Upper lobe of right lung (tissue), 1 donor: Measurements from ENCODE around the gene ZNF462. TPM values are rescaled to one million over a fixed set of nuclear protein-coding genes. Genes with fewer than 3 reads are reported as not detected.

Experiments used
- ATAC-seq: fragments of 200-7000 bp; cut with Tn5 transposase; one replicate; pipeline ENCODE4 v1.9.1; 2020; ENCODE audit warnings: mild to moderate bottlenecking, moderate library complexity
- DNase-seq: peaks from one replicate; pipeline ENCODE4 v3.0.0-alpha.2; 2020
- H3K27ac ChIP-seq: fragments of 200-600 bp; one replicate; pipeline ENCODE4 v1.8.0; 2022
- H3K27me3 ChIP-seq: fragments of 200-600 bp; one replicate; pipeline ENCODE4 v1.8.0; 2022; ENCODE audit warnings: mild to moderate bottlenecking
- H3K36me3 ChIP-seq: fragments of 200-600 bp; one replicate; pipeline ENCODE4 v1.8.0; 2022
- H3K4me1 ChIP-seq: fragments of 200-600 bp; one replicate; pipeline ENCODE4 v1.8.0; 2022
- H3K4me3 ChIP-seq: fragments of 200-600 bp; one replicate; pipeline ENCODE4 v1.8.0; 2022; ENCODE audit warnings: mild to moderate bottlenecking
- H3K9me3 ChIP-seq: fragments of 200-600 bp; one replicate; pipeline ENCODE4 v1.8.0; 2022
- intact Hi-C: fragments of 100-400 bp; cut with DNase I; formaldehyde crosslinking; loops from one replicate; pipeline ENCODE4 v1.11.0; 2022
- total RNA-seq: library from RNA; stranded (reverse); fragmentation: NEBNext Ultra II Directional; extraction: Animal tissue kit (Norgen Biotek cat#: 25700); gene quantifications from one replicate; pipeline ENCODE4 v1.2.1, GENCODE V29; 2021
- TF ChIP-seq, protein P1 (sequence below): fragments of 200-600 bp; IDR thresholded peaks from one replicate; pipeline ENCODE4 v1.8.0; 2022; ENCODE audit warnings: antibody characterized with exemption
- donor health status: DM: no; HTN: yes; CAD: no; lungs with severe emphysema.

The ZNF462 gene
- total RNA-seq, 1 donor from 2014 or later = 25.4 TPM

DNA sequence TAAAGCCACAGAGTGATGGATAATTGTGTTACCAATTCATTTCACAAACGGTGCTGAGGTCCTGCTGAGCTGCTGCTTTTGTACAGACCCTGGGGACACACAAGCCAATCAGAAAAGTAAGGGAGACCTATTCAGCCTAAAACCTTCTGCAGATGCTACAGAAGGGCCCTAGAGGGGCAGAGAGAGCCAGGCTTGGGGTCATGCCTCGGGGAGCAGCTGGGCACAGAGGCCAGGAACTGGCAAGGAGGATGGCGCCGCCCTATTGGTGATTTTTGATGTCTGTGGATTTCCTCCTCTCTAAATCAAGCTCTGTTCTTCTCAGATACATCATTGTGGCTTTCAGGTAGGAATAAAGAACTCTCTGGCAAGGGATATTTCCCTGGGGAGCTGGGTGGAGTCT is 181.9 kb downstream of the ZNF462 start:
- Histone ChIP-seq H3K9me3 (no peaks in the 10 kb centered on the region), H3K4me3 (no peak overlapping the region), H3K4me1 (no peaks in the 10 kb centered on the region), H3K27me3 (no peaks in the 10 kb centered on the region), H3K27ac (no peak overlapping the region), H3K36me3 (no peaks in the 10 kb centered on the region)
- intact Hi-C loops = no loop called here
- TF ChIP-seq, protein P1, sequence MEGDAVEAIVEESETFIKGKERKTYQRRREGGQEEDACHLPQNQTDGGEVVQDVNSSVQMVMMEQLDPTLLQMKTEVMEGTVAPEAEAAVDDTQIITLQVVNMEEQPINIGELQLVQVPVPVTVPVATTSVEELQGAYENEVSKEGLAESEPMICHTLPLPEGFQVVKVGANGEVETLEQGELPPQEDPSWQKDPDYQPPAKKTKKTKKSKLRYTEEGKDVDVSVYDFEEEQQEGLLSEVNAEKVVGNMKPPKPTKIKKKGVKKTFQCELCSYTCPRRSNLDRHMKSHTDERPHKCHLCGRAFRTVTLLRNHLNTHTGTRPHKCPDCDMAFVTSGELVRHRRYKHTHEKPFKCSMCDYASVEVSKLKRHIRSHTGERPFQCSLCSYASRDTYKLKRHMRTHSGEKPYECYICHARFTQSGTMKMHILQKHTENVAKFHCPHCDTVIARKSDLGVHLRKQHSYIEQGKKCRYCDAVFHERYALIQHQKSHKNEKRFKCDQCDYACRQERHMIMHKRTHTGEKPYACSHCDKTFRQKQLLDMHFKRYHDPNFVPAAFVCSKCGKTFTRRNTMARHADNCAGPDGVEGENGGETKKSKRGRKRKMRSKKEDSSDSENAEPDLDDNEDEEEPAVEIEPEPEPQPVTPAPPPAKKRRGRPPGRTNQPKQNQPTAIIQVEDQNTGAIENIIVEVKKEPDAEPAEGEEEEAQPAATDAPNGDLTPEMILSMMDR = no peak
- DNase-seq (no peak), ATAC-seq (no peak)

DNA sequence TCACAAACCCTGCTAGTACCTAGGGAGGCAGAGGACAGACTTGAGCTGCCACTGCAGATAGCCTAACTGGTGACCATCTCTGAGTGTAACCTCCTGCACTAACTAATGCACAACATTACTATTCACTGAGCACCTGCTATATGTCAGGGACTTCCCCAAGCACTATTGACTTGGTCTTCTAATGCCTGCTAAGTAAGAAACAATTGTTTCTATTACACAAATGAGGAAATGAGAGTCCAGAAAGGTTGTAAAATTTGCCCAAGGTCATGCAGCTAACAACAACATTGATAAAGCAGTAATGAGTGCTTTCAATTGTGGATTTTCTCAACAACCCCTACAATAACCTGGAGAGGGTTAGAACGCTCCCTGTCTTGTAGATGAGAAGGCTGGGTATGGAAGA is 183.7 kb downstream of the ZNF462 start:
- H3K27me3 ChIP-seq = no peaks in the 10 kb centered on the region
- no peak overlapping the region for H3K4me3 ChIP-seq
- intact Hi-C loops = no loop called here
- no peaks in the 10 kb centered on the region for H3K4me1 ChIP-seq
- TF ChIP-seq, protein P1 = no peak
- H3K27ac ChIP-seq = no peak overlapping the region
- H3K9me3 ChIP-seq = no peaks in the 10 kb centered on the region
- no peaks in the 10 kb centered on the region for H3K36me3 ChIP-seq
- DNase-seq (no peak), ATAC-seq (no peak)

DNA sequence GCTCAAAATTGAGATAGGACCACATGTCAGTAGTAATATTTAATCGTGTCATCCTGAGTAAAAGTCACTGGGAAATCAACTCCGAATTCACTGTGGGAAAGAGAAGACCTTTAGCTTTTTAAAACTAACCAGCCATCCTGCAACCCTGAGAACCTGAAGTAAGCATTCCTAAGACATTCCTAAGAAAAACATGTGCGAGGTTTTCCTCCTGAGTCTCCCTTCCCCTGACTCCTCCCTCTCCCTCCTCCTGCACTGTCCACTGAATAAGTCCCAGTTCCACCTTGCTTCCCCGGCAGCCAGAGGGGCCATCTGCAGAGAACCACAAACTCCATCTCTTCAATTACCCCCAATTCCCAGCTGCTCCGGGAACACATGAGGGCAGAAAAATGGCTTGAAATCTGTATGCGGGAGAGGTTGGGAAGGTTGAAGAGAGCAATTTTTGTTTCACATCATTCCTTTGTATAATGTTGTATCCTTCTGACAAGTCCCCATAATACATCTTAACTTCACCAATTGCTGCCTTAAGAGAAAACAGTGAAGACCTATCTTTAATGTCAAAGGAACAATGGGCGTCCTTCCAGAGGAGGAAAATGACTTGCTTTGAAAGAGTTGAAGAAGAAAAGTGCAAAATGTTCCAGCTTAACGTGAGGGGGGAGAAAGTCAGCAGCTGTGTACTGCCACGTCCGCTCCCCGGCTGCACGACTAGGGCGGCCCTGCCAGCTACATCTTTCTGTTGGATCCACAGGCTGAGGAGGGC is 186.3 kb downstream of the ZNF462 start:
- TF ChIP-seq, protein P1 = no peak
- DNase-seq = no peak
- ATAC-seq = no peak
- intact Hi-C loops = no loop called here
- H3K4me3 ChIP-seq = no peak overlapping the region
- no peak overlapping the region for H3K27ac ChIP-seq
- H3K9me3 ChIP-seq = no peaks in the 10 kb centered on the region
- H3K4me1 ChIP-seq = no peaks in the 10 kb centered on the region
- no peaks in the 10 kb centered on the region for H3K36me3 ChIP-seq
- no peaks in the 10 kb centered on the region for H3K27me3 ChIP-seq

DNA sequence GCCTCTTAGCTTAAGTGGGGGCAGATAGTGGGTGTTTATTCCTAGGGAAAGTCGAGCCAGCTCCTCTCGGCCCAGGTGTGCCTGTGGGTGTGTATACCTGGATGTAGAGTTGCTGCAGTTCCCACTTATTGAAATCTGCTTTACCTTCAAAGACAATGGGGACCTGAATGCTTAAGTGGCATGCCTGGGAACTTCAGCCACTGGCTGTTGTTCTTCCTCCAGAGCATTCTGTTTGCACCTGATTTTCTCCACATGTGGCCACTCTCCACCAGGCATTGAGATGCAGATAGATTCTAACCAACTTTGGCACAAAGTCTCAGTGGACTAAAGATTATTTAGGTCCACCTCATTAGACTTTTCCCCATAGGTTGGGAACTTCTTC is 186.8 kb downstream of the ZNF462 start:
- TF ChIP-seq, protein P1 = no peak
- intact Hi-C loops = no loop called here
- H3K36me3 ChIP-seq = no peaks in the 10 kb centered on the region
- ATAC-seq (no peak), DNase-seq (no peak)
- H3K27me3 ChIP-seq = no peaks in the 10 kb centered on the region
- no peaks in the 10 kb centered on the region for H3K9me3 ChIP-seq
- H3K27ac ChIP-seq = no peak overlapping the region
- H3K4me3 ChIP-seq = no peak overlapping the region
- H3K4me1 ChIP-seq = no peaks in the 10 kb centered on the region

DNA sequence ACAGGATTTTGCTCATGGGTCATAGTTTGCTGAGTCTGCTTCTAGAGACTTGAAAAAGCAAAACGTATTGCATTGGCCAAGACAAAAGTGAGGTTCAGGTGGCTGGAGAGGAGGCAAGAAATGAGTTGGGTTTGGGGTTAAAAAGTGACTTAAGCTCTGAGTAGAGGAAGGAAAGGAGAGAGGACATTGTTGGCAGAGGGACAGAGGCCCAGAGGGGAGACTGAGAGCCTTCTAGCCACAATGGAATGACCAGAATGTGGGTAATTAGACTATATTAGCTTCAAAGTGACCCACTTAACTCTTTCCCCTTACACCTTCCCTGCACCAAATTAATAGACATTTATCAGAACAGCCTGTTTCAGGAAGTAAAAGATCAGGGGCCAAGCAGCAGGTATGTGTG is 188.4 kb downstream of the ZNF462 start:
- H3K4me1 ChIP-seq = no peaks in the 10 kb centered on the region
- H3K9me3 ChIP-seq = no peaks in the 10 kb centered on the region
- H3K36me3 ChIP-seq = no peaks in the 10 kb centered on the region
- no peak overlapping the region for H3K4me3 ChIP-seq
- intact Hi-C loops = no loop called here
- TF ChIP-seq, protein P1 = no peak
- no peak overlapping the region for H3K27ac ChIP-seq
- DNase-seq (no peak), ATAC-seq (no peak)
- H3K27me3 ChIP-seq = no peaks in the 10 kb centered on the region

DNA sequence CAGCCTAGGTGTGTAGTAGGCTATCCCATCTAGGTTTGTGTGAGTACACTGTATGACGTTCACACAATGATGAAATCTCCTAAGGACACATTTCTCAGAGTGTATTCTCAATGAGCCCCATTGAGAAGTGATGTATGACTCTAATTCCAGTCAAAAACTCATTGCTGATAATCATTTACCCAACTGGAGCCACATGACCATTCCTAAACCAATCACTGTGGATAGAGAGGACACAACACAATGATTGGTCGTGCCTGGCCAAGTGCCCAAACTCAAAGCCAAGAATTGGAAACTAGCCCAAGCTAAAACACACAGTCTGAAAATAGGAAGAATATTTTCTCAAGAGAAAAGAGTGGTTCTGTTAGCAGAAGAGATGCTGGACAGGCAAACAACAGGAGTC is 191.2 kb downstream of the ZNF462 start:
- Histone ChIP-seq H3K27me3 (no peaks in the 10 kb centered on the region), H3K36me3 (no peaks in the 10 kb centered on the region), H3K4me3 (no peak overlapping the region), H3K9me3 (no peaks in the 10 kb centered on the region), H3K4me1 (no peaks in the 10 kb centered on the region), H3K27ac (no peak overlapping the region)
- intact Hi-C loops = no loop called here
- DNase-seq (no peak), ATAC-seq (no peak)
- TF ChIP-seq, protein P1 = no peak
